Body of pancreas (tissue), 4 donors: ENCODE data around the gene KCNRG.

Experiments
- POLR2A ChIP-seq, 3 donors: fragments of 450-650 bp; IDR thresholded peaks; one replicate each; pipeline ENCODE4 v1.6.1; 2016; ENCODE audit warnings: antibody characterized with exemption in 3 of 3, mild to moderate bottlenecking in 2 of 3
- TF ChIP-seq, protein P1 (sequence below), 7 experiments: fragments of 450-650 bp in 4 of 7; fragments of 200-600 bp in 3 of 7; sonication (generic) in 3 of 7; IDR thresholded peaks; one replicate each; pipeline ENCODE4 v1.5.1; 2016 to 2019; ENCODE audit warnings: antibody characterized with exemption in 7 of 7

DNA sequence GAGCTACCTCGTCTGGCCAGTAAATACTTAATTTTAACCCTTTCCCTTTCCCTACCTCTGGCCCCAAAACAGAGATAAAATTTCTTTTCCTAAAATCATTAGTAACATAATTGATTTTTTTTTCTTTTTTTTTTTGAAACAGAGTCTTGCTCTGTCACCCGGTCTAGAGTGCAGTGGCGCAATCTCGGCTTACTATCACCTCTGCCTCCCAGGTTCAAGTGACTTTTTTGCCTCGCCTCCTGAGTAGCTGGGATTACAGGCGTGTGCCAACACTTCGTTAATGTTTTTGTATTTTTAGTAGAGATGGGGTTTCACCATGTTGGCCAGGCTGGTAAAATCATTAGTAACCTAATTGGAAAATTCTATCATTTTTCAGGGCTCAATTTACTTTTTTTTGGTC is 28.8 kb upstream of the KCNRG start:
- TF ChIP-seq, protein P1, sequence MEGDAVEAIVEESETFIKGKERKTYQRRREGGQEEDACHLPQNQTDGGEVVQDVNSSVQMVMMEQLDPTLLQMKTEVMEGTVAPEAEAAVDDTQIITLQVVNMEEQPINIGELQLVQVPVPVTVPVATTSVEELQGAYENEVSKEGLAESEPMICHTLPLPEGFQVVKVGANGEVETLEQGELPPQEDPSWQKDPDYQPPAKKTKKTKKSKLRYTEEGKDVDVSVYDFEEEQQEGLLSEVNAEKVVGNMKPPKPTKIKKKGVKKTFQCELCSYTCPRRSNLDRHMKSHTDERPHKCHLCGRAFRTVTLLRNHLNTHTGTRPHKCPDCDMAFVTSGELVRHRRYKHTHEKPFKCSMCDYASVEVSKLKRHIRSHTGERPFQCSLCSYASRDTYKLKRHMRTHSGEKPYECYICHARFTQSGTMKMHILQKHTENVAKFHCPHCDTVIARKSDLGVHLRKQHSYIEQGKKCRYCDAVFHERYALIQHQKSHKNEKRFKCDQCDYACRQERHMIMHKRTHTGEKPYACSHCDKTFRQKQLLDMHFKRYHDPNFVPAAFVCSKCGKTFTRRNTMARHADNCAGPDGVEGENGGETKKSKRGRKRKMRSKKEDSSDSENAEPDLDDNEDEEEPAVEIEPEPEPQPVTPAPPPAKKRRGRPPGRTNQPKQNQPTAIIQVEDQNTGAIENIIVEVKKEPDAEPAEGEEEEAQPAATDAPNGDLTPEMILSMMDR (IDR thresholded peaks at IDR 0.05), result no peak
- TF ChIP-seq POLR2A (IDR thresholded peaks at IDR 0.05), result no peak
